HG02642 (cell line): ENCODE results near the gene EMID1.

Experiments
- ATAC-seq: cut with Tn5 transposase; IDR thresholded peaks from one replicate; pipeline ENCODE4 v1.9.1; 2021; ENCODE audit warnings: mild to moderate bottlenecking; ENCODE audit not compliant: unreplicated experiment, poor library complexity

Gene EMID1

DNA sequence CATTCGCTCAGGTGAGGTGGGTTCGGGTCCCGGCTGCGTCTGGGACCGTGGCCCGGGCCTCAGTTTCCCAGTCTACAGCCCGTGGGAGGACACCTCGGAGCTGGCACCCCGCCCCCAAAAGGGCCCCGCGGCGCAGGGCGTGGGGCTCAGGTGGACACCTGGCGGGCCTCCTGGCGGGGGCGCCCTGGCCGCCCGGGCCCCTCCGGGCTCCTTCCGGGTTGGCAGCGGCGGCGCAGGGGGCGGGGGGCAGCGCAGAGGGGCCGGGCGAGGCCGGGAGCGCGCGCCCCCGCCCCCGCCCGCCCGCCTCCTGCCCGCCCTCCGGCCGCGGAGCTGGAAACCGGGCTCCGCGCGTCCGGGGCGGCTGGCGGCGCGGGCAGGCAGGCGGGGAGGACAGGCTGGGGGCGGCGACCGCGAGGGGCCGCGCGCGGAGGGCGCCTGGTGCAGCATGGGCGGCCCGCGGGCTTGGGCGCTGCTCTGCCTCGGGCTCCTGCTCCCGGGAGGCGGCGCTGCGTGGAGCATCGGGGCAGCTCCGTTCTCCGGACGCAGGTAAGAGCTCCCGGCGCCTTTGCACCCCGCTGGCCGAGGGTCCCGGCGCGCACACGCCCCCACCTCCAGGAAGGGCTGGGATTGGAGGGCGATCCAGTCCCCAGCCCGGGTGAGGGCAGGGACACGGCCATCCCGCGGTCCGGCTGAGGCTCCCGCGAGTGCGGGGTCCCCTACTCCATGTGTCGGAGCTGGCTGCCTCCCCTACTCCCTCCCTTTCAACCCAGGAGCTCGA is at the start of gene EMID1:
EMID1 (plus strand) TSS at position 303 of the 778 bp plus-strand sequence; CDS start at position 446, 143 bp downstream.
- ATAC-seq = no peak

DNA sequence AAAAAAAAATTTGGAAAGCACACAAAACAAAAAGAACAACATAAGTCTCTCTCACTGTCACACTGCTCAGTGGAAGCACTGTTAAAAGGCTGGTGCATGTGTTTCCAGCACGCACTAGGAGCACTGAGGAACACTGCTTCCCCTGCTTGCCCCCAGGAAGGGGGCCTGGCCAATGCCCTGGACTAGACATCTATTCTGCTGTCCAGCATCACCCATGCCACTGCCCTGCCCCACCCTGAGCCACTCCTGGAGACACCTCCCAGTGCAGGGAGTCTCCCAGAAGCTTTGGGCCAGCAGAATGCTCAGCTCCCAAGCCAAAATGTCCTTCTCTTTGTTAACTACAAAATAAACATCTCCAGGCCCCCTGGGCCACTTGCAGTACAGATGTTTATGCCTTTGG is 49.7 kb upstream of the EMID1 start:
- no peak for ATAC-seq

DNA sequence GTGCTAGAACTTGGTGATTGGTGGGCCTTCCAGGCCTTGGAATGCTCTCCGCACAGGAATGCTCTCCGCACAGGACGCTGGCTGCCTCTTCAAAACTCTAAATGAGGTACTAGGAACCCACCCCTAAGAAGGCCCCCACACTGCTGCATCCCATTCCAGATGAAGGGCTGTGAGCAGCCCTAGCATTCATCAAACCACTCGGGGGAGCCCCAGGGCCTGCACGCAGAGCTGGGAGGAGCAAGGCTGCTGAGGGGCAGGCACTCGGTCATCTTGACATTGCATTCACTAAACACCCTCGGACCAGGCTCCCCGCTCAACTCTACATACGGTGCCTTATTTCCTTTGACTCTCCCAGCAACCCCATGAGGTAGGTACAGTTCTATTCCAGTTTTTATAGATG is 49.2 kb upstream of the EMID1 start:
- no peak for ATAC-seq

DNA sequence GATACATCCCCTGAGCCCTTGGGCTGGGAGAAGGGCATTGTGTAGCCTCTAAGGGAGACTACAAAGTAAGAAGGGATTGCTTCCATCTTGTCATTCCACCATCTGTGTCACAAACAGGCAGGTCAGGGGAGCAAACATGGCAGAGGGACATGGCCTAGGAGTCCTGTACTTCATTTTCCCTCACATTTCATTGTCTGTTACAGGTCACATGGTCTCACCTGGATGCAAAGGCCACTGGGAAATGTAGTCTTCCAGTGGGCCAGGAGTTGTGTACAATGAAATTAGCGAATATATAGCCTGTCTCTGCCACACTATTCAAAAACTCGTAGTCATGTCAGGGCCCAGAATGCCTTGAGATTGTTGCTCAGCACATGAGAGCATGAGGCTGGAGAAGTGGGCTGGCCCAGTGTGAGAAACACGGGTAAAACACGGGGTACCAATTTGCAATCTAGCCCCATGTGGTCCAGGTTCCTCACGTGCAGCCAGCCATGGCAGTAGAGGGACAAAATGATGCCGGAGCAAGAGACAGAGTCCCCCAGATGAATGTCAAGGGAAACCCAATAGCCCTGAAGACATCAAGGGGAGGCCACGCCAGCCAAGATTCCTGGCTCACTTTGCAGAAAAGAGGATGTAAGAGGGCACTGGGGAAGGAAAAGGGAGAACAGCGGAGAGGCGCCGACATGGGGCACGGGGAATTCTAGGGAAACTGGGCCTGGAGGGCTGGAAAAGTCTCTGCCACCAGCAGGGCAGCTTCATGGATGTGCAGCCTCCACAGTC is 47.7 kb upstream of the EMID1 start:
- ATAC-seq = no peak

DNA sequence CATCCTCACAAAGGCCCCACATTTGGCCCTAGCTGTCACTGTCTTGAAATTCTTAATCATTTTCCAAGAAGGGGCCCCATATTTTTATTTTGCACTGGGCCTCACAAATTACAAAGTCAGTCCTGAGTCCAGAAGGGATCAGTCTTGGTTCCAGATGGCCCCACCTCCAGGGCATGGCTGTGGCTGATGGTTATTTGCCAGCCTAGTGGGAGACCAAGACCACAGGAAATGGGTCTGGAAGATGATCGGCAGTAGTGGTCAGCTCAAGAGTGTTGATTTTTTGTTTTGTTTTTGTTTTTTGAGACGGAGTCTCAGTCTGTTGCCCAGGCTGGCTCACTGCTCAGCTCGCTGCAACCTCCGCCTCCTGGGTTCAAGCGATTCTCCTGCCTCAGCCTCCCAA is 47.1 kb upstream of the EMID1 start:
- no peak for ATAC-seq

DNA sequence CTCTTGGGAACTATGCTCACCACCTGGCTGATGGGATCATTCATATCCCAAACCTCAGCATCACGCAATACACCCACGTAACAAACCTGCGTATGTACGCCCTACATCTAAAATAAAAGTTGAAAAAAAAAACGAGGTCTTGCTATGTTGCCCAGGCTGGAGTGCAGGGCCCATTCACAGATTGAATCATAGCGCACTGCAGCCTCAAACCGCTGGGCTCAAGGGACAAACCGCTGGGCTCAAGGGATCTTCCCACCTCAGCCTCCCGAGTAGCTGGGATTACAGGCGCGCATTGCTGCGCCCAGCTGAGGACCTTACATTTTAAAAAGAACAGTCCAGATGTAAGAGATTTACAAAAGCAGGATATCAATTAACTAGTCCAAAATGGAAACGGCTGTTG is 41.9 kb upstream of the EMID1 start:
- no peak for ATAC-seq

DNA sequence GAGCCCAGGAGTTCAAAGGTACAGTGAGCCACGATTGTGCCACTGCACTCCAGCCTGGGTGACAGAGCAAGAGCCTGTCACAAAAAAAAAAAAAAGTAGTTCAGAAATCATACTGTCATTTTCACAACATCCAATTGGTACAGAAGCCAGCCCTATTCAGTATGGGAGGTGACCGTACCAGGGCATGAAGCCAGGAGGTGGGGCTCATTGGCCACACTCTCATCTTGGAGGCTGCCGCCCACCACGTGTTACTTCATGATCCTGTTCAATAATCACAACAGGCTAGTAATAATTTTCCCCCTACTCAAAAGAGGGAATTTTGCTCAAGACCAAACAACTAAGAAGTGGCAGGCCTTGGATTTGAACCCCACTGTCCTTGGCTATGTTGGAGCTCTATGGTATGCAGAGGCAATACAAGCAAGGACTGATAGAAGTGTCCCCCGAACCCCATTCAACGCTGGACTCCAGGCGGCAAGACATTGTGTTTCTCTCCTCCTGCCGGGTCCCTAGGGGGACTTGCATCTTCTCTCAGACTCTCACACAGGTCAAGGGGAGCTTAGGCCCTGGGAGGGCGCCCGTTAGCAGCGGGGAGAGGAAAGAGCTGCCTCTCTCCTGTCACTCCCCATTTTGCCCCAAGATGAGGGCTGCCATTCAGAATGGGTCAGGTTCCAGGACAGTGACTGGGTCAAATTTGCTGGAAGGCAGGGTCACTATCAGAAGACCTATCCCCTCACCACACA is 40.2 kb upstream of the EMID1 start:
- no peak for ATAC-seq

DNA sequence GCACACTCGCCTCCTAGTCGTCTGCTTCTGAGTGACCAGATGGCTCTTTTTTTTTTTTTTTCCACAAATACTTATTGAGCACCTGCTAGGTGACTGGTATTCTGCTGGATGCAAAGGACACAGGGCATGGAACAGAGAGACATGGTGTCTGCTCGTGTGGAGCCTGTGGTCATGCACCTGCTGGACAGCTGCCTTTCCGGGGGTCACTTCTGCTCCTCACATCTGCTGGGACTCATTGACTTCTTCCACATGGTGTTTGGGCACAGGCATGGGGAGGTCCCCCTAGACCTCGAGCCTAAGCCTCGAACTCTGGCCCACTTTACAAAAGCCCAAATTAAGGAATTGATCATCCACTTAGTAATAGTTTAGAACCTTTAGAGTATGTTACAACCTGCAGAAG is 39.5 kb upstream of the EMID1 start:
- ATAC-seq = no peak

DNA sequence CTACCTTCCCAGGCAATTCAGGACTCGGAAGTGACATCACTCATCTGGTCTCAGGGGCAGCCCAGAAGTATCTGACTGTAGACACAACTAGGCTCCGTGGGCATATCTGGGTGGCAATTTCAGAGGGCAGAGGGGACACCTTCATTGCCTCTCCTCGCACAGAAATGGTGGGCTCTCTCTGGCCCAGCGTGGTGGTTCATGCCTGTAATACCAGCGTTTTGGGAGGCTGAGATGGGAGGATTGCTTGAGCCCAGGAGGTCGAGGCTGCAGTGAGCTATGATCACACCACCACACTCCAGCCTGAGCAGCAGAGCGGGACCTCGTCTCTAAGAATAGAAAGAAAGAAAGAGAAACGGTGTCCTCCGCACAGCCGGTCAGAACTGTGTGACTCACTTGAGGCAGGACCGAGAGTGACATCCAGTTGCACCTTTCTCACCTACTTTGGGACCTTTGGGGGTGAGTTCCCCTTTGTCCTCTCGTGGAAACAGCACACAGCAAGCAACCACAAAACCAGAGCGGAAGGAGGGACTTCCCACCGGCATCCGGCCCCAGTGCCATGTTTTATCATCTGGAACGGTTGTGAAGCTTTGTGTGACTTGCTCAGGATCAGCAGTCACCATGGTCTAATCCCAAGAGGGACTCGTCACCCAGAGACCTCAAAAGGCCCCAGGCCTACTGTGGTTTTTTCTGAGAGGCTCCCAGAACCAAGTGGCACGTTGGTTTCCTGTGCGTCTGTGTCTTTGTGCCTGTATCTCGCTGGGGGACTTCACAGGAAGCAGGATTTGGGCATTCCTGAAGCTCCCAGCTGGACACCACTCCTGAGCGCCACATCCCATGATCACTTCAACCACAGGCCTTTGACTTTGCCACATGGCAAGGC is 38.4 kb upstream of the EMID1 start:
- peak; percentile 84 for ATAC-seq

DNA sequence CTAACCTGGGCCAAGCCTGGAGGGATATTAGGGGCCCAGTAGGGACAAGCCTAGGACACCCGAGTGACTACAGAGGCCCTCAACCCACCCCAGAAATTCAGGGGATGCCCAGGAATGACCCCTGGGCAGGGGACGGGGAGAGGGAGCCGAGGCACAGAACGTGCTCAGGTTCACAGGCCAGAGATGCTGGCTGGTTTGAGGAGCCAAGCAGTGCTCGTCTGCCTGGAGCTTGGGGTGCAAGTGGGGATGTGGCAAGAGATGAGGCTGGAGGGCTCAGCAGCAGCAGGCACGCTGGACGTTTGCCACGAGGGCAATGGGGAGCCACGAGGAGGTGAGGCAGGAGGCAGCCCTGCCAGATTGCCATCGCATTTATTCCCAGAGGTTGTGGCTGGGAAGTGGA is 34.0 kb upstream of the EMID1 start:
- no peak for ATAC-seq

DNA sequence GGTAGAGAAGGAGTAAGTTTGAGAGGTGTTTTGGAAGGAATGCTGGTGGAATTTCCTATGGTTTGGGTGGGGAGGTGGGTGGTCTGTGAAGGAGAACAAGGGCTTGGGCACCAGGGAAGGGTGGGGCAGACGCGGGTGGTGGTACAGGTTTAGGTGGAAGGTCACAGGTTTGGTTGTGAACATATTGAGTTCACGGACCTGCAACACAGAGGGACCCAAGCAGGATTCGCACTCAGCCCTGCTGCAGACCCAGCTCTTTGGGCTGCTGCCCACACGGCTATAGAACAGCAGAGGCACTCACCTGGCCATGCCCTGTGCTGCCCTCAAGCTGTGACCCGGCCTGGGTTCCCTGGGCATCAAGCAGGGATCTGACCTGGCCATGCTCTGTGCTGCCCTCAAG is 33.5 kb upstream of the EMID1 start:
- no peak for ATAC-seq

DNA sequence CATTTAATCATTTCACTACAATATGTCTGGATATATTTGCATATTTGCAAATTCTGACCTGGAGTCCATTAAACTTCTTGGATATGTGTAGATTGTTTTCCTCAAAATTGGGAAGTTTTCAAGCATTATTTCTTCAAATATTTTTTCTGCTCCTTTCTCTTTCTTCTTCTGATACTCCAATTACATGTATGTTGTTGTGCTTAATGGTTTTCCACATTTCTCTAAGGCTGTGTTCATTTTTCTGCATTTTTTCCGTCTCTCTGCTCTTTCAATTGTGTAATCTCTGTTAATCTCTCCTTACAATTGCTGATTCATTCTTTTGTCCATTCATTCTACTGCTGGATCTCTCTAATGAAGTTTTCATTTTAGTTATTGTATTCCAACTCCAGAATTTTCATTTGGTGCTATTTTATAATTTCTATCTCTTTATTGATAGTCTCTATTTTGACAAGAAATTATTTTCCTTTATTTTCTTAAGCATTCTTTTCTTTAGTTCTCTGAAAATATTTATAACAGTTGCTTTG is 30.3 kb upstream of the EMID1 start:
- ATAC-seq = no peak

DNA sequence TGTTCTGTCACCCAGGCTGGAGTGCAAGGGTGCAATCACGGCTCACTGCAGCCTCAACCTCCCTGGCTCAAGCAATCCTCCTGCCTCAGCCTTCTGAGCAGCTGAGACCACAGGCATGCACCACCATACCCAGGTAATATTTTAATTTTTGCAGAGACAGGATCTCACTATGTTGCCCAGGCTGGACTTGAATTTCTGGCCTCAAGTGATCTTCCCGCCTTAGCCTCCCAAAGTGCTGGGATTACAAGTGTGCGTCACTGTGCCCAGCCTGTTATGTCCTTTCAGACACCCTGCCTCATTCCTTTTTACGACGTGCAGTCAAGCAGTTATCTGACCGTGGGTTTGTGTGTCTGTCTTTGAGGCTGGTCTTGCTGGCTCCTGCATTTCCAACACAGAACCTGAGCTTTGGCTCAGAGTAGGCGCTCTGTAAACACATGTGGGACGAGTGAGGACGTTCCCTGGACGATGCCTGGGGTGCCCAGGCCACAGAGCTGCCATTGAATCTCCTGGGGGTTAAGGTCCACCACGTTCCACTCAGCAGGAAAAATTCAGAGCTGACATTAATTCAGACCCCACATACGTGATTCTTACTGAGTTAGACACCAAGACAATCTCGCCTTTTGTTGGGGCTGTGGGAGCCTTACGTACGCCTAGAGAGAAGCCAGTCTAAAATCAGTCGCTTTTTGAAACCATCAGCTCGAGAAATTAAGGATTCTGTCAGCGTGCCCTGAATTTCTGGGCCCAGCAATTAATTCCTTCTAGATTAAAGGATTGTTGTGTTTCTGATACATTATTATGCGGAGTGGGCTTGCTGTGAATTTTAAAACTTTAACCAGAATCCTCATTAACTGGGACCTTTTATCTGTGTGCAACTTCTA is 21.5 kb upstream of the EMID1 start:
- ATAC-seq = no peak

DNA sequence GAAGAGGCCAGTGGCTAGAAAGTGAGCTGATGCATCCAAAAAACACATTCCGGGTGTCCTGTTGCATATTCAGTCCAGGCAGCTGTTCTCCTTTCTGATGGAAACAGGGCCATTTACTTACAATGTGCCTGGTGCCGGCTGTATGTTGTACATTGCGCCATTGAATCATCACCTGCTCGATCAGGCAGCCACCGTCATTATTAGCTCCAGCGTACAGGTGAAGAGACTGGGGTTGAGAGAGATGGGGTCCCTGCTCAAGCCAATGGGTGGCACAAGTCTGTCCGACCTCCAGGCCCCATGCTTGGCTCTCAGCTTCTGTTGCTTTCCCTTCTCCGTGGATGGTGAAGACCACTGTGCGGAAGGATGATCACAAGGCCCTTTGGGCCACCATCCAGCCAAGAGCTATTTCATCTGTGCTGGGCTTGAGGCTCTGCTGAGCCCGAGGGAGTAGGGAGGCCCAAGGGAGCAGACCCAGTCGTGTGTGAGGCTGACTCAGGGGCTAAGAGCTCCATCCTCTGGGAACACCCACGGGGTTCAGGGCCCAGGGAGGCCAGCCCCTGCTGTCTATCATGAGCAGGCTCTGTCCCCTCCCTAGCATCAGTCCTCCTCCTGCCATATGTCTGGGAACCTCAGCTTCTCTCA is 20.7 kb upstream of the EMID1 start:
- ATAC-seq = no peak

DNA sequence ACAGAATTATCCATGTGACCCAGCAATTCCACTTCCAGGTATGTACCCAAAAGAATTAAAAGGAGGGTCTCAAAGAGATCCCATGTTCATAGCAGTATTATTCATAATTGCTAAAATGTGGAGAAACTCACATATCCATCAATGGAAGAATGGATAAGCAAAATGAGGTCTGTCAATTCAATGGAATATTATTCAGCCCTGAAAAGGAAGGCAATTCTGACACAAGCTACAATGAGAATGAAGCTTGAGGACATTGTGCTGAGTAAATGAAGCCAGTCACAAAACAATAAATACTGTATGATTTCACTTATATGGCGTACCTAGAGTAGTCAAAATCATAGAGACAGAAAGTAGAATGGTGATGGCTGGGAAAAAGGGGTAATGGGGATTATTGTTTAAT is 19.4 kb upstream of the EMID1 start:
- no peak for ATAC-seq

DNA sequence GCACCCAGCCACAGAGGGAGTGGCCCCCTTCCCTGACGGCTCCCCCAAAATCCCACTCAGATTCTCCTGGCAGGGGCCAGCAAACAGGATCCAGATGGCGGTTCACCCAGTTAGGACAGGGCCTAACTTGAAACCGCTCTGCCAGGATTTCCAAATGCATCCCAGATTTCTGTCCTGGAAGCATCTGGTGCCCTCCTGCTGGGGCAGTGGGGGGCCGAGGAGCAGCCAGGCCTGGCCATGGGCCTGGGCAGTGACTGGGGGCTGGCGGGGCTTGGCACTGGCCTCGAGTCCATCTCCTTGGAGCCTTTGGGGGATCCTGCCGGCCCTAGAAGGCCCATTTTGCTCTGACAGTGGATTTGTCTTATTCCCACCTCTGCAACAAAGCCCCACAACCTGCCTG is 17.9 kb upstream of the EMID1 start:
- no peak for ATAC-seq

DNA sequence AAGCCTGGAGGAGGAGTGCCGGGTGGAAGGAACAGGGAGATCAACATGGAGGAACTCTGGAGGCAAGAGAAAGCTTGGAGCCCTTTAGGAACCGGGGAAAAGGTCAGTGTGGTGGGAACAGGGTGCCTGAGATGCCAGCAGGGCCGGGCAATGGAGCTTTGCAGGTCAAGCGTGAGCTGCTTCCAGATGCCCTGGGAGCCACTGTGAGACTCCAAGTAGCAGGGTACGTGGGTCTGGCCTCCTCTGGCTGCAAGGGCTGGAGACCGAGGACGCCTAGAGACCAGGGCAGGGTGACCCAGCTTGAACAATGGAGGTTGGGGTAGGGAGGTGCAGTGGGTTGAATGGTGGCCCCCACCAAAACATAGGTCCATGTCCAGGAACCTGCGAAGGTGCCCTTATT is 15.6 kb upstream of the EMID1 start:
- ATAC-seq = no peak

DNA sequence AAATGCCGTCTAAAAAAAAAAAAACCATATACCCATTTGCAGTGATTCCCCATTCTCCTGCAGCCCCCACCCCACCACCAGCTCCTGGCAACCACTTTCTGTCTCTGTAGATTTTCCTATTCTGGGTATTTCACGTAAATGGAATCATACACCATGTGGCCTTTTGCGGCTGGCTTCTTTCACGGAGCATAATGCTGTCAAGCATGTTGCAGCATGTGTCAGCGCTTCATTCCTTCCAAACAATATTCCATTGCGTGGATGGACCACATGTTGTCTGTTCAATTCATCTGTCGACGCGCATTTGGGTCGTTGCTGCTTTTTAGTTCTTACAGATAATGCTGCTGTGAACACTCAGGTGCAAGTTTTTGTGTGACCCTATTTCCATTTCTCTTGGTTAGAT is 14.8 kb upstream of the EMID1 start:
- no peak for ATAC-seq

DNA sequence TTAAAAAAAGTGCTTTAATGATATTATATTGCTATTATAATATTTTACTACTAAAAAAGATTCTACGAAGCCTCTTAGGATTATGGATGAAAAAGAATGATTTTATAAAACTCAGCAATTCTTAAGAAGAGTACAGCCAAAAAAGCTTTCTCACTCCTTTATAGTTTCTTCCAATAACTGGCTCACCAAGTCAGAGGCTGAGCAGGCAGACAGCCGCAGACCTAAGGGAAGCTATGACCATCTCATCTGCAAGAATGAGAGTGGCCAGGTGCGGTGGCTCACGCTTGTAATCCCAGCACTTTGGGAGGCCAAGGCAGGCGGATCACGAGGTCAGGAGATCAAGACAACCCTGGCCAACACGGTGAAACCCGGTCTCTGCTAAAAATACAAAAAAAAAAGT is 12.7 kb upstream of the EMID1 start:
- no peak for ATAC-seq
